Testis (tissue), 2 donors: Measurements from ENCODE around the gene TEP1.

Experiments used
- POLR2A ChIP-seq: fragments of 450-650 bp; IDR thresholded peaks from one replicate; pipeline ENCODE4 v1.6.1; 2017; ENCODE audit warnings: antibody characterized with exemption, mild to moderate bottlenecking, moderate library complexity
- TF ChIP-seq, protein P1 (sequence below), 3 experiments: fragments of 450-650 bp in 2 of 3; fragments of 200-600 bp in 1 of 3; sonication (generic) in 1 of 3; IDR thresholded peaks; one replicate each; pipeline ENCODE4 v1.5.1; 2016 to 2019; ENCODE audit warnings: antibody characterized with exemption in 3 of 3, mild to moderate bottlenecking in 2 of 3, moderate library complexity in 1 of 3

- TF ChIP-seq, protein P1, sequence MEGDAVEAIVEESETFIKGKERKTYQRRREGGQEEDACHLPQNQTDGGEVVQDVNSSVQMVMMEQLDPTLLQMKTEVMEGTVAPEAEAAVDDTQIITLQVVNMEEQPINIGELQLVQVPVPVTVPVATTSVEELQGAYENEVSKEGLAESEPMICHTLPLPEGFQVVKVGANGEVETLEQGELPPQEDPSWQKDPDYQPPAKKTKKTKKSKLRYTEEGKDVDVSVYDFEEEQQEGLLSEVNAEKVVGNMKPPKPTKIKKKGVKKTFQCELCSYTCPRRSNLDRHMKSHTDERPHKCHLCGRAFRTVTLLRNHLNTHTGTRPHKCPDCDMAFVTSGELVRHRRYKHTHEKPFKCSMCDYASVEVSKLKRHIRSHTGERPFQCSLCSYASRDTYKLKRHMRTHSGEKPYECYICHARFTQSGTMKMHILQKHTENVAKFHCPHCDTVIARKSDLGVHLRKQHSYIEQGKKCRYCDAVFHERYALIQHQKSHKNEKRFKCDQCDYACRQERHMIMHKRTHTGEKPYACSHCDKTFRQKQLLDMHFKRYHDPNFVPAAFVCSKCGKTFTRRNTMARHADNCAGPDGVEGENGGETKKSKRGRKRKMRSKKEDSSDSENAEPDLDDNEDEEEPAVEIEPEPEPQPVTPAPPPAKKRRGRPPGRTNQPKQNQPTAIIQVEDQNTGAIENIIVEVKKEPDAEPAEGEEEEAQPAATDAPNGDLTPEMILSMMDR (IDR thresholded peaks at IDR 0.05): no peak
- no peak for TF ChIP-seq POLR2A
These were observed 14.7 kb upstream of the TEP1 start for GRCh38 chr14:20428010-20428365.
